Neural crest cell (in vitro differentiated cells): ENCODE measurements around the gene EGF. TPM values are rescaled to one million over a fixed set of nuclear protein-coding genes. Genes with fewer than 3 reads are reported as not detected.

Source experiments
- DNase-seq: peaks from one replicate; pipeline ENCODE4 v3.0.0; 2021; ENCODE audit warnings: low read depth, mixed read lengths, low spot score
- H3K27ac Mint-ChIP-seq: one replicate; pipeline ENCODE4 v1.8.0; 2021; ENCODE audit warnings: mild to moderate bottlenecking, mixed read lengths; ENCODE audit not compliant: unreplicated experiment
- H3K27me3 Mint-ChIP-seq: 2 replicates; pipeline ENCODE4 v1.8.0; 2021; ENCODE audit warnings: low read depth, mild to moderate bottlenecking, mixed read lengths
- H3K36me3 Mint-ChIP-seq: 2 replicates; pipeline ENCODE4 v1.8.0; 2021; ENCODE audit warnings: low read depth, mild to moderate bottlenecking, mixed read lengths
- H3K4me1 Mint-ChIP-seq: 2 replicates; pipeline ENCODE4 v1.8.0; 2021; ENCODE audit warnings: mixed read lengths
- H3K4me3 Mint-ChIP-seq: one replicate; pipeline ENCODE4 v1.8.0; 2021; ENCODE audit warnings: mild to moderate bottlenecking, mixed read lengths
- H3K9me3 Mint-ChIP-seq: 2 replicates; pipeline ENCODE4 v1.8.0; 2021; ENCODE audit warnings: mixed read lengths
- total RNA-seq: library from RNA; stranded (reverse); gene quantifications from 2 replicates; pipeline ENCODE4 v1.2.1, GENCODE V29; 2021
- TF ChIP-seq, protein P1 (sequence below): fragments of 200-600 bp; sonication (generic); conservative IDR thresholded peaks from 2 replicates; pipeline ENCODE4 v1.5.0; 2021; ENCODE audit warnings: antibody characterized with exemption, mild to moderate bottlenecking

Gene EGF
- total RNA-seq, 1 donor from 2014 or later: 0.84 TPM

DNA sequence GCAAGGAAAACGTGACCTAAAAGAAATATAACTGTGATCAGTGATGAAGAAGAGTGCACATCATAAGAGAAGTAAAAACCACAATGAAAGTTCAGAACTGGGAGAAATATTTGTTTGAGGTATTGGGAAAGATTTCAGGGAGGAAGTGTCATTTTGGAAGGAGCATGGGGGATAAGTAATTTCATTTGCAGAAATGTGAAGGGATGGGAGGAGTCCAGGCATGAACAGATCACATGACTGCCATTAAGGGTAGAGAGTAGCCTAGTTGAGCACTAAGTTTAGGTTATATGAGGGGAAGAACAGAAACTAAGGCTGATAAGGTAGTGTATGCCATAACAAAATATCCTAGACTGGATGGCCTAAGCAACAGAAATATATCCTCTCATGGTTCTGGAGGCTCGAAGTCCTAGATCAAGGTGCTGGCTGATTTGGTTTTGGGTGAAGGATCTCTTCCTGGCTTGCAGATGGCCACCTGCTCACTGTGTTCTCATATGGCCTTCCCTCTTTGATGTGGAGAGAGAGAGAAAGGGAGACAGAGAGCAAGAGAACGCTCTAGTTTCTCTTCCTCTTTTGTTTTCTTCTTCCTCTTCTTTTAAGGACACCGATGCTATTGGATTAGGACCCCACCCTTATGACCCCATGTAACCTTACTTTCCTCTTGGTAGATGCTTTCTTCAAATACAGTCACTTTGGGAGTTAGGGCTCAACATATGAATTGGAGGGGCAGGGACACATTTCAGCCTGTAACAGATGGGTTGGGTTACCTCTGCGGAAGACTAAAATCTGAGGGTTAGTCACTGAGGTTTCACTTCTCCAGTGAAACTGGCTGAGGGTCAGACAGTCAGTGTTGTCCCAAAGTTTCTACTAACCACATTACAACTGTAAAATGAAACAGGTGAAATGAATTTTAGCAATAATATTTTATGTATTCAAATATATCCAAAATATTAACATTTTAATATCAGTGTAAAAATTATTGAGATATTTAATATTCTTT, 77.9 kb downstream of the EGF start:
- H3K9me3 Mint-ChIP-seq: no peaks in the 10 kb centered on the region
- H3K4me1 Mint-ChIP-seq: no peaks in the 10 kb centered on the region
- H3K27ac Mint-ChIP-seq: no peak overlapping the region
- no peak overlapping the region for H3K4me3 Mint-ChIP-seq
- peaks cover 12% of the 10 kb centered on the region for H3K27me3 Mint-ChIP-seq
- TF ChIP-seq, protein P1, sequence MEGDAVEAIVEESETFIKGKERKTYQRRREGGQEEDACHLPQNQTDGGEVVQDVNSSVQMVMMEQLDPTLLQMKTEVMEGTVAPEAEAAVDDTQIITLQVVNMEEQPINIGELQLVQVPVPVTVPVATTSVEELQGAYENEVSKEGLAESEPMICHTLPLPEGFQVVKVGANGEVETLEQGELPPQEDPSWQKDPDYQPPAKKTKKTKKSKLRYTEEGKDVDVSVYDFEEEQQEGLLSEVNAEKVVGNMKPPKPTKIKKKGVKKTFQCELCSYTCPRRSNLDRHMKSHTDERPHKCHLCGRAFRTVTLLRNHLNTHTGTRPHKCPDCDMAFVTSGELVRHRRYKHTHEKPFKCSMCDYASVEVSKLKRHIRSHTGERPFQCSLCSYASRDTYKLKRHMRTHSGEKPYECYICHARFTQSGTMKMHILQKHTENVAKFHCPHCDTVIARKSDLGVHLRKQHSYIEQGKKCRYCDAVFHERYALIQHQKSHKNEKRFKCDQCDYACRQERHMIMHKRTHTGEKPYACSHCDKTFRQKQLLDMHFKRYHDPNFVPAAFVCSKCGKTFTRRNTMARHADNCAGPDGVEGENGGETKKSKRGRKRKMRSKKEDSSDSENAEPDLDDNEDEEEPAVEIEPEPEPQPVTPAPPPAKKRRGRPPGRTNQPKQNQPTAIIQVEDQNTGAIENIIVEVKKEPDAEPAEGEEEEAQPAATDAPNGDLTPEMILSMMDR: no peak
- no peak for DNase-seq
- H3K36me3 Mint-ChIP-seq: no peaks in the 10 kb centered on the region

GRCh38 chr4:109993116-109993515, 80.4 kb downstream of the EGF start:
- Mint-ChIP-seq H3K4me3 (no peak overlapping the region), H3K27me3 (peaks cover 12% of the 10 kb centered on the region), H3K4me1 (no peaks in the 10 kb centered on the region), H3K27ac (no peak overlapping the region), H3K36me3 (no peaks in the 10 kb centered on the region), H3K9me3 (no peaks in the 10 kb centered on the region)
- no peak for DNase-seq
- TF ChIP-seq, protein P1: no peak

DNA sequence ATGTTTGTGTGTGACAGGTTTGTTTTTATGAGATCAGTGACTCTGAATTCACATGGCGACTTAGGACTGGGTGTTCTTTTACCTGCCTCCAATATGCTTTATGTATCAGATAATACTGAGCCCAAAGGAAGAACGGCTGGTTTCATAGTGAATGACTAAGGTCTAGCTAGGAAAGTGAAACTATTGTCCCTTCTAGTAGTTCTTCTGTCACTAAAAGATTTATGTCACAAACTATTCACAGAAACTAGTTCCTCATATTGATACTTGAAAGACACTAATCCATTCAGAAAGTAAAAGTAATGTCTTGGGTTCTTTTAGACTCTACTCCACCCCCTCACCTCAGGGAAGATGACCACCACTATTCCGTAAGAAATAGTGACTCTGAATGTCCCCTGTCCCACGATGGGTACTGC, 81.7 kb downstream of the EGF start:
- no peaks in the 10 kb centered on the region for H3K4me1 Mint-ChIP-seq
- H3K4me3 Mint-ChIP-seq: no peak overlapping the region
- no peaks in the 10 kb centered on the region for H3K36me3 Mint-ChIP-seq
- H3K9me3 Mint-ChIP-seq: no peaks in the 10 kb centered on the region
- no peak overlapping the region for H3K27ac Mint-ChIP-seq
- H3K27me3 Mint-ChIP-seq: peaks cover 16% of the 10 kb centered on the region
- DNase-seq: no peak
- TF ChIP-seq, protein P1: no peak

DNA sequence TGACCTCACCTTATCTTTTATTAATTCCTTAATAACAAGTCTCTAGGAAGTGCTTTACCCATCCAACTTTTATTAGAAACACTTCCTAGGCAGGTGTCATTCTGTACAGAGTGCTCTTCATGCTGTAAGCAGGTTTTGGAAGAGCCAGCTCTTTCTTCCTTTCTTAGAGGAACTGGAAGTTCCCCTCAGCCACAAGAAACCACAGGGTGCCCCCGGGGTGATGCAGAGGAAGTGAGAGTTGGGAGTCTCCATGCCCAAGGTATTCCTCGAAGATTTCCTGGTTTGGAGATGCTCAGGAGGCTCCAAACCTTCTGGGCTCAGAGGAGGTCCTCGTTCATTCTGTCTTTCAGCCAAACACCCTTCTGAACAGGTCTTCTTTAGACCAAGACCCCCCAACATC, 83.8 kb downstream of the EGF start:
- Mint-ChIP-seq H3K4me1 (no peaks in the 10 kb centered on the region), H3K27me3 (peaks cover 16% of the 10 kb centered on the region), H3K9me3 (no peaks in the 10 kb centered on the region), H3K36me3 (no peaks in the 10 kb centered on the region), H3K27ac (no peak overlapping the region), H3K4me3 (no peak overlapping the region)
- TF ChIP-seq, protein P1: no peak
- no peak for DNase-seq

DNA sequence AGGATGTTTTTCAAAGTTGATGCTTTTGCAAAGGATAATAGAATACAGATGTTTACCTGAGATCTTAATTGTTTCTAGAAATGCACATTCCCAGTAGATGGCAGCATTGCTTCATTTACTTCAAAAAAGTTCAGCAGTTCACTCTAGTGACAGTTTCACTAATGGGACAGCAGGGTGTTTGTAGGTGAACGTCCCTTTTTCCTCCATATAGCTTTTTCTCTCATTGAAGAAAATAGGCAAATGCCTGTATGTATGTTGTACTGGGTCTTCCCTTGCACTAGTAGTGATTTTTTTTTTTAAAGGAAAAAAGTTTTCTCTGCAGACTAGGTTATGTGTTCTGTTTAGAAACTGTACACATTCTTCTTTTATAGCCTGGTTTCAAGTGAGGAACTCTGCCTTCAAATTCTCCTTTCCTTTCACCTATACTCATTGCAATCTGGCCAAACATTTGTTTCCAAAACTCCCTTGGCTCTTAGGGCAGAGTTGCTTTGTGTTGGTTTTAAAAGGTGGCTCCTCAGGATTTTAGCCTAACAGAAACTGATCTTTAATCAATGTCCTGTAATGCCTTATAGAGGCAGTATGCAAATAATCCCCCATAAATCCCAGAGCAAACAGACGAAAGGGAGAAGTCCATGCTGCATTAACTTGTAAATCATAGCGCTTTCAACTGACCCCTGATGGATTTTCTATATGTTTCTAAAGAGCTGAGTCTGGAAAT, 86.3 kb downstream of the EGF start:
- no peaks in the 10 kb centered on the region for H3K4me1 Mint-ChIP-seq
- no peaks in the 10 kb centered on the region for H3K36me3 Mint-ChIP-seq
- H3K27ac Mint-ChIP-seq: no peak overlapping the region
- no peak overlapping the region for H3K4me3 Mint-ChIP-seq
- TF ChIP-seq, protein P1: peak; percentile 83
- no peaks in the 10 kb centered on the region for H3K9me3 Mint-ChIP-seq
- peak; percentile 41 for DNase-seq
- H3K27me3 Mint-ChIP-seq: peaks cover 16% of the 10 kb centered on the region
